HL-60/S4 treated with phorbol 12-myristate 13-acetate at 8.2 ng/mL for 4 days and 3 days (cell line): ENCODE results near the gene TRMT10B.
"Not testable (repeated sequence)": the region's sequence is repeated elsewhere in the genome, so short reads cannot be mapped to it uniquely, and the experiment has no call there.

Experiments used
- in situ Hi-C: fragments of 300-500 bp; cut with MboI; formaldehyde crosslinking; loops from 2 replicates; pipeline ENCODE4 v1.15.0; 2022; ENCODE audit warnings: low sequenced_read_pairs

TRMT10B gene

GRCh38 chr9:37792122-37792521, 38.5 kb downstream of the TRMT10B start:
- in situ Hi-C loops: no loop called here

GRCh38 chr9:37796232-37796631, 42.6 kb downstream of the TRMT10B start:
- in situ Hi-C loops: no loop called here

- in situ Hi-C loops: no loop called here
Measured at GRCh38 chr9:37798677-37799076, 45.1 kb downstream of the TRMT10B start.

GRCh38 chr9:37800631-37801286, 47.2 kb downstream of the TRMT10B start, which contains the start of gene DCAF10:
Gene DCAF10 (plus strand): TSS chr9:37800797. CDS start chr9:37800867, 70 bp downstream.
- in situ Hi-C loops: no loop called here

GRCh38 chr9:37801287-37801850, 47.8 kb downstream of the TRMT10B start:
- in situ Hi-C loops: no loop called here

GRCh38 chr9:37801959-37802711, 48.5 kb downstream of the TRMT10B start:
- in situ Hi-C loops: no loop called here

- in situ Hi-C loops: no loop called here
Measured at GRCh38 chr9:37806271-37806670, 52.7 kb downstream of the TRMT10B start.

GRCh38 chr9:37809676-37810075, 56.1 kb downstream of the TRMT10B start:
- in situ Hi-C loops: not testable (repeated sequence)

- in situ Hi-C loops: no loop called here
Measured at GRCh38 chr9:37811906-37812476, 58.4 kb downstream of the TRMT10B start.

- in situ Hi-C loops: no loop called here
Measured at GRCh38 chr9:37812773-37813379, 59.3 kb downstream of the TRMT10B start.

- in situ Hi-C loops: no loop called here
Measured at GRCh38 chr9:37818849-37819248, 65.2 kb downstream of the TRMT10B start.

GRCh38 chr9:37820142-37820541, 66.5 kb downstream of the TRMT10B start:
- in situ Hi-C loops: no loop called here

- in situ Hi-C loops: not testable (repeated sequence)
Measured at GRCh38 chr9:37825174-37825573, 71.6 kb downstream of the TRMT10B start.

- in situ Hi-C loops: no loop called here
Measured at GRCh38 chr9:37827483-37828165, 74.0 kb downstream of the TRMT10B start.
